IMR-90 (cell line): ENCODE measurements around the gene LRAT. TPM values are rescaled to one million over a fixed set of nuclear protein-coding genes. Genes with fewer than 3 reads are reported as not detected.

Source experiments
- ATAC-seq: fragments of 200-7000 bp; cut with Tn5 transposase; 2 replicates; pipeline ENCODE4 v1.9.1; 2020; ENCODE audit warnings: low read depth, mild to moderate bottlenecking, moderate library complexity
- BruUV-seq: library from RNA; stranded (reverse); fragments of 400-500 nt; replicated peaks from 2 replicates; lab custom pipeline; 2021; lab: Mats Ljungman, UMichigan
- CTCF ChIA-PET: fragments of 300-600 bp; formaldehyde crosslinking; extraction: SDS; loops from one replicate; lab custom pipeline; 2021; ENCODE audit warnings: antibody characterized with exemption; lab: Yijun Ruan, JAX
- POLR2A ChIA-PET: fragments of 300-600 bp; sonication (Branson Sonifier 250); formaldehyde crosslinking; loops from one replicate; lab custom pipeline; 2022; ENCODE audit warnings: antibody characterized with exemption; ENCODE audit not compliant: unreplicated experiment; lab: Charles Lee
- DNase-seq: peaks from one replicate; pipeline ENCODE4 v3.0.0; 2013
- H2AFZ ChIP-seq: replicated peaks from 2 replicates; pipeline ENCODE3; 2013; ENCODE audit warnings: low read length, mild to moderate bottlenecking; ENCODE audit not compliant: poor library complexity
- H2AK5ac ChIP-seq: 2 replicates; pipeline ENCODE4 v1.6.1; 2013; ENCODE audit warnings: low read depth, low read length, inconsistent platforms
- H2AK9ac ChIP-seq: replicated peaks from 2 replicates; pipeline ENCODE3; 2013; ENCODE audit warnings: mild to moderate bottlenecking, low read depth, low read length, moderate library complexity; ENCODE audit not compliant: poor library complexity
- H2BK120ac ChIP-seq: 2 replicates; pipeline ENCODE4 v1.6.1; 2013; ENCODE audit warnings: low read depth, low read length, inconsistent platforms
- H2BK15ac ChIP-seq: 3 replicates; pipeline ENCODE4 v1.6.1; 2013; ENCODE audit warnings: low read depth, low read length, inconsistent platforms
- H2BK20ac ChIP-seq: 2 replicates; pipeline ENCODE4 v1.6.1; 2013; ENCODE audit warnings: low read depth, mild to moderate bottlenecking, inconsistent platforms, low read length, moderate library complexity
- H2BK5ac ChIP-seq: 2 replicates; pipeline ENCODE4 v1.6.1; 2013; ENCODE audit warnings: mild to moderate bottlenecking, low read depth, low read length, inconsistent platforms; ENCODE audit not compliant: poor library complexity, severe bottlenecking
- H3K14ac ChIP-seq: replicated peaks from 2 replicates; pipeline ENCODE4 v1.6.1; 2013; ENCODE audit warnings: low read depth, low read length, inconsistent platforms
- H3K18ac ChIP-seq: 2 replicates; pipeline ENCODE4 v1.6.1; 2013; ENCODE audit warnings: low read depth, low read length, control low read depth
- H3K23ac ChIP-seq: 2 replicates; pipeline ENCODE4 v1.6.1; 2013; ENCODE audit warnings: low read depth, low read length, inconsistent platforms
- H3K27ac ChIP-seq: 2 replicates; pipeline ENCODE4 v1.5.1; 2013; ENCODE audit warnings: mild to moderate bottlenecking, control low read depth, low read length; ENCODE audit not compliant: insufficient read depth
- H3K27me3 ChIP-seq: 2 replicates; pipeline ENCODE4 v1.6.1; 2013; ENCODE audit warnings: low read length; ENCODE audit not compliant: control insufficient read depth, insufficient read depth
- H3K36me3 ChIP-seq: 2 replicates; pipeline ENCODE4 v1.6.1; 2013; ENCODE audit warnings: low read length, mixed read lengths; ENCODE audit not compliant: control insufficient read depth, insufficient read depth
- H3K4ac ChIP-seq: 2 replicates; pipeline ENCODE4 v1.6.1; 2013; ENCODE audit warnings: low read depth, low read length, inconsistent platforms
- H3K4me1 ChIP-seq: 2 replicates; pipeline ENCODE4 v1.6.1; 2013; ENCODE audit warnings: low read length, mixed read lengths; ENCODE audit not compliant: control insufficient read depth, insufficient read depth
- H3K4me2 ChIP-seq: 2 replicates; pipeline ENCODE4 v1.6.1; 2013; ENCODE audit warnings: low read depth, mild to moderate bottlenecking, control low read depth, low read length, moderate library complexity
- H3K4me3 ChIP-seq: 2 replicates; pipeline ENCODE4 v1.5.1; 2013; ENCODE audit warnings: low read depth, mild to moderate bottlenecking, control low read depth, low read length, moderate library complexity; ENCODE audit not compliant: insufficient read depth
- H3K56ac ChIP-seq: 2 replicates; pipeline ENCODE4 v1.6.1; 2013; ENCODE audit warnings: low read length, inconsistent platforms; ENCODE audit not compliant: insufficient read depth; ENCODE audit errors: extremely low read depth
- H3K79me1 ChIP-seq, 2 experiments: 2 replicates each; pipeline ENCODE4 v1.6.1; 2013; ENCODE audit warnings: low read length in 2 of 2, inconsistent platforms in 1 of 2, low read depth in 1 of 2
- H3K9ac ChIP-seq: 2 replicates; pipeline ENCODE4 v1.6.1; 2013; ENCODE audit warnings: low read depth, low read length, control low read depth
- H3K9me1 ChIP-seq: 2 replicates; pipeline ENCODE4 v1.6.1; 2013; ENCODE audit warnings: low read length, inconsistent platforms; ENCODE audit not compliant: insufficient read depth
- H3K9me3 ChIP-seq: 2 replicates; pipeline ENCODE4 v1.6.1; 2013; ENCODE audit warnings: low read length; ENCODE audit not compliant: control insufficient read depth, insufficient read depth
- H4K20me1 ChIP-seq: 2 replicates; pipeline ENCODE4 v1.6.1; 2013; ENCODE audit warnings: low read length, inconsistent platforms; ENCODE audit not compliant: insufficient read depth
- H4K5ac ChIP-seq: 2 replicates; pipeline ENCODE4 v1.6.1; 2013; ENCODE audit warnings: mild to moderate bottlenecking, low read depth, low read length, control low read depth
- H4K8ac ChIP-seq, 2 experiments: 2 replicates each; pipeline ENCODE4 v1.6.1; 2013; ENCODE audit warnings: low read depth in 2 of 2, low read length in 2 of 2, control low read depth in 1 of 2, inconsistent platforms in 1 of 2
- H4K91ac ChIP-seq: 2 replicates; pipeline ENCODE4 v1.6.1; 2013; ENCODE audit warnings: low read depth, low read length, inconsistent platforms; ENCODE audit not compliant: insufficient read depth
- CEBPB ChIP-seq: IDR thresholded peaks from 2 replicates; pipeline ENCODE4 v1.6.1; 2012; ENCODE audit warnings: low read depth, low read length, improper control_type of control experiment
- WGBS, 2 experiments: methylation state at CpG; one replicate each; pipeline versions ENCODE4 v1.1.5 to v1.1.7; 2013; ENCODE audit warnings: missing lambda C conversion rate in 2 of 2; ENCODE audit not compliant: insufficient read length in 1 of 2; ENCODE audit errors: extremely low coverage in 2 of 2; 5-methylcytosine and 5-hydroxymethylcytosine counted together
- dilution Hi-C: fragments of 300-500 bp; cut with HindIII; formaldehyde crosslinking; loops from one replicate; pipeline ENCODE4 v1.14.3; 2018; ENCODE audit warnings: low sequenced_read_pairs; ENCODE audit not compliant: unreplicated experiment
- in situ Hi-C: fragments of 300-500 bp; cut with MboI; formaldehyde crosslinking; loops from 3 replicates; pipeline ENCODE4 v1.14.3; 2019; ENCODE audit warnings: low sequenced_read_pairs, inconsistent platforms, mixed read lengths
- intact Hi-C: fragments of 100-400 bp; cut with micrococcal nuclease; formaldehyde crosslinking; loops from 2 replicates; pipeline ENCODE4 v1.10.0; 2022
- polyA plus RNA-seq, 3 experiments: library from polyadenylated mRNA; depleted of rRNA; stranded (reverse); fragments of >200 nt; gene quantifications; 2 replicates each; pipeline ENCODE4 v1.2.3, GENCODE V29; 2012; ENCODE audit warnings: low replicate concordance in 1 of 3
- total RNA-seq: library from RNA; depleted of rRNA; stranded (reverse); fragments of >200 nt; gene quantifications from 2 replicates; pipeline ENCODE4 v1.2.3, GENCODE V29; 2012
- TF ChIP-seq, protein P1 (sequence below): fragments of 150-350 bp; IDR thresholded peaks from 2 replicates; pipeline ENCODE4 v1.6.1; 2017; ENCODE audit warnings: mild to moderate bottlenecking, antibody characterized with exemption, low read length, low read depth

The LRAT gene
- total and polyA plus RNA-seq, 2 of the 4 experiments (the other 2 are of a cell fraction): under 0.01 to 0.03 TPM

DNA sequence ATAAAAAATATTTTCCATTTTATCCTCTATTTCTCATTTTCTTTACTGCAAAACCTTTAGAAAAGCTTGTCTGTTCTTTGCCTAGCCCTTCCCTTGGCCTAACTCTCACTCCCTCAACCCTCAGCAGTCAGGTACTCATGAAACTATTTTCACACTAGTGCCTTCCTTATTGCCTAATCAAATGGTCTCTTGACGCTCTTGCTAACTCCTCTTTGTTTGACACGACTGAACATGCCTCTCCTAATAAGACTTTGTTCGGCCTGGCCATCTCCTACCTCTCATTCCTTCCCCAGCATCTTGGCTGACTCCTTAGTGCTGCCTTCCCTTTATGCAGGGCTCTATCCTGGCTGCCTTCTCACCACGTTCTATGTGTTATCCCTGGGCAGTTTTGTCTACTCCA lies 11.1 kb upstream of the LRAT start:
- H4K8ac ChIP-seq: no peak overlapping the region
- H3K27ac ChIP-seq: no peak overlapping the region
- intact Hi-C loops: no loop called here

More for the DNA sequence above, 11.1 kb upstream of the LRAT start:
- H3K79me1 ChIP-seq: no peaks in the 10 kb centered on the region
- H3K23ac ChIP-seq: no peak overlapping the region
- H3K4me1 ChIP-seq: no peaks in the 10 kb centered on the region
- WGBS, 2 experiments: 76% methylated on average over 4 of the region's 4 CpGs; no CpG with 5 or more reads in 1 of the 2 experiments
- DNase-seq (no peak), ATAC-seq (no peak)
- BruUV-seq: no TSS peak
- ChIA-PET POLR2A (no interaction called here), CTCF (no interaction called here)
- no peak overlapping the region for H2BK120ac ChIP-seq
- TF ChIP-seq, protein P1, sequence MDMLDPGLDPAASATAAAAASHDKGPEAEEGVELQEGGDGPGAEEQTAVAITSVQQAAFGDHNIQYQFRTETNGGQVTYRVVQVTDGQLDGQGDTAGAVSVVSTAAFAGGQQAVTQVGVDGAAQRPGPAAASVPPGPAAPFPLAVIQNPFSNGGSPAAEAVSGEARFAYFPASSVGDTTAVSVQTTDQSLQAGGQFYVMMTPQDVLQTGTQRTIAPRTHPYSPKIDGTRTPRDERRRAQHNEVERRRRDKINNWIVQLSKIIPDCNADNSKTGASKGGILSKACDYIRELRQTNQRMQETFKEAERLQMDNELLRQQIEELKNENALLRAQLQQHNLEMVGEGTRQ: no peak
- TF ChIP-seq CEBPB: 0 out of 2 replicates have a peak, but pooled peaks have one; percentile 16
- H3K4ac ChIP-seq: no peak overlapping the region
- no peaks in the 10 kb centered on the region for H3K27me3 ChIP-seq
- no peak overlapping the region for H2AK5ac ChIP-seq
- H4K91ac ChIP-seq: no peak overlapping the region
- no peak overlapping the region for H2BK15ac ChIP-seq
- dilution Hi-C loops: no loop called here
- no peak overlapping the region for H3K18ac ChIP-seq
- H2BK20ac ChIP-seq: no peak overlapping the region
- H4K5ac ChIP-seq: no peak overlapping the region
- no peak overlapping the region for H2AFZ ChIP-seq
- H3K4me3 ChIP-seq: no peak overlapping the region
- no peaks in the 10 kb centered on the region for H3K9me1 ChIP-seq
- no peak overlapping the region for H2BK5ac ChIP-seq
- no peak overlapping the region for H2AK9ac ChIP-seq
- no peak overlapping the region for H3K14ac ChIP-seq
- H3K36me3 ChIP-seq: no peaks in the 10 kb centered on the region
- H3K9ac ChIP-seq: no peak overlapping the region
- H3K56ac ChIP-seq: no peak overlapping the region
- no peaks in the 10 kb centered on the region for H4K20me1 ChIP-seq
- in situ Hi-C loops: no loop called here
- H3K4me2 ChIP-seq: no peak overlapping the region
- H3K9me3 ChIP-seq: no peaks in the 10 kb centered on the region
